SH-SY5Y (cell line): ENCODE measurements around the gene SLC25A41.

Experiments used
- GATA2 ChIP-seq: IDR thresholded peaks from 2 replicates; pipeline ENCODE4 v1.6.1; 2011; ENCODE audit warnings: mild to moderate bottlenecking, low read depth, low read length
- GATA3 ChIP-seq: IDR thresholded peaks from 2 replicates; pipeline ENCODE4 v1.6.1; 2011; ENCODE audit warnings: low read depth, mild to moderate bottlenecking, low read length, moderate library complexity

DNA sequence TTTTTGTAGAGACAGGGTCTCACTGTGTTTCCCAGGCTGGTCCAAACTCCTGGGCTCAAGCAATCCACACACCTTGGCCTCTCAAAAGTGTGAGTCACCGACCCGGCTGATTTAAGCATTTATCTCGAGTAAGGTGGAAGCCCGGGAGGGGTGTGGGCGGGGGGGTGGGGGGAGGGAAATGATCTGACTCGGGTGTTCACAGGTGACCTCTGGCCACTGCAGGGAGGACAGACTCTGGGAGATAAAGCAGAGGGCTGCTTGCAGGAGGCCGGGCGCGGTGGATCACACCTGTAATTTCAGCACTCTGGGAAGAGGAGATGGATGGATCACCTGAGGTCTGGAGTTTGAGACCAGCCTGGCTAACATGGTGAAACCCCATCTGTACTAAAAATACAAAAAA is 40.1 kb upstream of the SLC25A41 start:
- no peak for TF ChIP-seq GATA2
- TF ChIP-seq GATA3 = no peak
